Endothelial cell of umbilical vein (primary cell): ENCODE results near the gene MAGEB4. TPM values are rescaled to one million over a fixed set of nuclear protein-coding genes. Genes with fewer than 3 reads are reported as not detected.

Experiments used
- BruUV-seq: library from RNA; stranded (reverse); fragments of 400-500 nt; replicated peaks from 2 replicates; lab custom pipeline; 2021; lab: Mats Ljungman, UMichigan
- CTCF ChIA-PET: fragments of 300-600, 350-600 bp; sonication (Branson Sonifier 250); formaldehyde crosslinking; loops from one replicate; lab custom pipeline; 2021; ENCODE audit warnings: antibody characterized with exemption, inconsistent platforms; lab: Charles Lee
- POLR2A ChIA-PET: fragments of 300-600, 350-600 bp; sonication (Branson Sonifier 250); formaldehyde crosslinking; loops from one replicate; lab custom pipeline; 2021; ENCODE audit warnings: antibody characterized with exemption, inconsistent platforms; lab: Charles Lee
- DNase-seq: peaks from one replicate; pipeline ENCODE4 v3.0.0-alpha.2; 2011; ENCODE audit warnings: low read depth, low spot score
- FAIRE-seq: peaks from 2 replicates; lab custom pipeline; 2011; peaks lifted over from hg19 to GRCh38; lab: Jason Lieb, UNC
- H2AFZ ChIP-seq: 2 replicates; pipeline ENCODE4 v1.6.0; 2012; ENCODE audit warnings: low read depth, low read length, control low read depth, inconsistent platforms
- H3K27ac ChIP-seq: 2 replicates; pipeline ENCODE4 v1.5.1; 2011; ENCODE audit warnings: low read depth, mild to moderate bottlenecking, control low read depth, low read length, moderate library complexity; ENCODE audit not compliant: insufficient read depth
- H3K27me3 ChIP-seq, 2 experiments: 2 replicates each; pipeline versions ENCODE4 v1.6.0 to v1.6.1; 2011; ENCODE audit warnings: low read length in 2 of 2, mixed read lengths in 1 of 2; ENCODE audit not compliant: control insufficient read depth in 2 of 2, insufficient read depth in 2 of 2
- H3K36me3 ChIP-seq, 2 experiments: 2 replicates in 1 of 2; 3 replicates in 1 of 2; pipeline ENCODE4 v1.5.1; 2011; ENCODE audit warnings: low read length in 2 of 2, mild to moderate bottlenecking in 1 of 2, moderate library complexity in 1 of 2; ENCODE audit not compliant: control insufficient read depth in 2 of 2, insufficient read depth in 2 of 2; ENCODE audit errors: extremely low read depth in 1 of 2
- H3K4me1 ChIP-seq: 3 replicates; pipeline ENCODE4 v1.5.1; 2011; ENCODE audit warnings: mild to moderate bottlenecking, low read length; ENCODE audit not compliant: control insufficient read depth, insufficient read depth; ENCODE audit errors: extremely low read depth
- H3K4me2 ChIP-seq: 2 replicates; pipeline ENCODE4 v1.6.1; 2011; ENCODE audit warnings: low read length, control low read depth, mixed read lengths; ENCODE audit not compliant: insufficient read depth
- H3K4me3 ChIP-seq, 3 experiments: fragments of 200-600 bp in 1 of 3; sonication (generic), shearing (Covaris generic) in 1 of 3; replicated peaks in 1 of 3; 2 replicates each; pipeline ENCODE4 v1.5.1; 2011 to 2016; ENCODE audit warnings: control low read depth in 3 of 3, low read length in 3 of 3, mild to moderate bottlenecking in 2 of 3, inconsistent platforms in 1 of 3, low read depth in 1 of 3, moderate library complexity in 1 of 3; ENCODE audit not compliant: insufficient read depth in 1 of 3
- H3K79me2 ChIP-seq: 2 replicates; pipeline ENCODE4 v1.6.0; 2012; ENCODE audit warnings: low read length, inconsistent platforms; ENCODE audit not compliant: control insufficient read depth, insufficient read depth
- H3K9ac ChIP-seq: replicated peaks from 2 replicates; pipeline ENCODE3; 2011; ENCODE audit warnings: low read length, control low read depth; ENCODE audit not compliant: insufficient read depth; ENCODE audit errors: extremely low read depth
- H3K9me1 ChIP-seq: replicated peaks from 3 replicates; pipeline ENCODE4 v1.6.0; 2011; ENCODE audit warnings: mild to moderate bottlenecking, low read length; ENCODE audit not compliant: control insufficient read depth, insufficient read depth; ENCODE audit errors: extremely low read depth
- H3K9me3 ChIP-seq: replicated peaks from 2 replicates; pipeline ENCODE4 v1.5.1; 2012; ENCODE audit warnings: low read length, inconsistent platforms; ENCODE audit not compliant: control insufficient read depth, insufficient read depth
- H4K20me1 ChIP-seq: replicated peaks from 2 replicates; pipeline ENCODE3; 2011; ENCODE audit warnings: mild to moderate bottlenecking, low read length; ENCODE audit not compliant: control insufficient read depth, insufficient read depth; ENCODE audit errors: extremely low read depth
- EZH2 ChIP-seq: IDR thresholded peaks from 2 replicates; pipeline ENCODE4 v1.6.1; 2012; ENCODE audit warnings: borderline replicate concordance, low read depth, mild to moderate bottlenecking, moderate library complexity, low read length, inconsistent platforms; ENCODE audit not compliant: severe bottlenecking
- FOS ChIP-seq: IDR thresholded peaks from 2 replicates; pipeline ENCODE4 v1.6.1; 2011; ENCODE audit warnings: mild to moderate bottlenecking, low read length, moderate library complexity, borderline replicate concordance; ENCODE audit not compliant: insufficient read depth
- GATA2 ChIP-seq: IDR thresholded peaks from 2 replicates; pipeline ENCODE4 v1.7.0; 2011; ENCODE audit warnings: low read depth, mild to moderate bottlenecking, moderate library complexity, mixed read lengths, low read length; ENCODE audit not compliant: insufficient read length, insufficient read depth
- JUN ChIP-seq: IDR thresholded peaks from 2 replicates; pipeline ENCODE4 v1.6.1; 2011; ENCODE audit warnings: borderline replicate concordance, low read depth; ENCODE audit not compliant: insufficient read length, insufficient read depth
- MAX ChIP-seq: IDR thresholded peaks from 2 replicates; pipeline ENCODE4 v1.6.1; 2011; ENCODE audit not compliant: insufficient read depth, insufficient read length
- MYC ChIP-seq: IDR thresholded peaks from one replicate; pipeline ENCODE4 v1.6.1; 2011; ENCODE audit warnings: mild to moderate bottlenecking, low read depth, low read length
- POLR2A ChIP-seq: IDR thresholded peaks from 2 replicates; pipeline ENCODE4 v1.6.1; 2012; ENCODE audit warnings: low read depth, mild to moderate bottlenecking, control low read depth, low read length
- POLR2AphosphoS5 ChIP-seq: IDR thresholded peaks from 2 replicates; pipeline ENCODE4 v1.6.1; 2012; ENCODE audit warnings: low read depth, mild to moderate bottlenecking, control low read depth, low read length, moderate library complexity; ENCODE audit not compliant: insufficient read depth
- dilution Hi-C: fragments of 300-500 bp; cut with MboI; formaldehyde crosslinking; loops from one replicate; pipeline ENCODE4 v1.15.0; 2019; ENCODE audit warnings: low sequenced_read_pairs; ENCODE audit not compliant: extremely low pct_ligation_motif_present
- intact Hi-C: fragments of 100-400 bp; cut with micrococcal nuclease; formaldehyde crosslinking; loops from one replicate; pipeline ENCODE4 v1.10.0; 2022
- polyA plus RNA-seq, 4 experiments: library from polyadenylated mRNA; depleted of rRNA in 3 of 4; stranded (reverse) in 3 of 4; unstranded in 1 of 4; fragments of >200 nt; gene quantifications; 2 replicates each; pipeline versions ENCODE4 v1.2.1 to v1.2.3, GENCODE V29; 2011 to 2012; ENCODE audit warnings: missing spikeins in 1 of 4
- total RNA-seq: library from RNA; stranded (reverse); gene quantifications from 2 replicates; pipeline ENCODE4 v1.2.3, GENCODE V29; 2021
- TF ChIP-seq, protein P1 (sequence below), 2 donors: IDR thresholded peaks; 1 replicate in 1 of 2; 2 replicates in 1 of 2; pipeline ENCODE4 v1.5.1; 2011; ENCODE audit warnings: low read length in 2 of 2, mild to moderate bottlenecking in 2 of 2, moderate library complexity in 2 of 2, control low read depth in 1 of 2, inconsistent platforms in 1 of 2, low read depth in 1 of 2; ENCODE audit not compliant: insufficient read depth in 1 of 2; ENCODE audit errors: extremely low read depth in 1 of 2

Gene MAGEB4
- total and polyA plus RNA-seq, 2 donors (not counting 3 experiments of a cell fraction or from before 2014, with no cell fraction given), result not detected

DNA sequence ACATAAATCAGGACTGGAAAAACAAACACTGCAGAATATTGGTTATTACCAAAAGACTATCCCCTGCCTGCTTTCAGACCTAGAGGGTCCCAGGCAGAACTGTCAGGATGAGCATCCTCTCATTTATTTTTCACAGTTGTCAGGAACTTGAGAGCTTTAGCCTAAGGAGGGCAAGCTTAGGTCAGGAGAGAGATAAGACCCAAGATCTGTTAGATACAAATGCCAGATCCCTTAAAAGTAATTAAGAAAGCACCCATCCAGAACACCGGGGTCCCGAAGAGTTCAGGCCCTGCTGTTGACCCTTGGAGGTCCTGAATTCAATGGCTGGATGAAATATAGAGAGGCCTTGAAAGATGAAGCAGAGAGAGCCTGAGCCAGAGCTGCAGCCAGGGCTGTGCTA, 17.3 kb upstream of the MAGEB4 start:
- POLR2A ChIA-PET, result no interaction called here
- no peaks in the 10 kb centered on the region for H3K27me3 ChIP-seq
- CTCF ChIA-PET, result interaction anchor here (0.9 kb wide), 1 partner anchor 28 kb away, joined by 3 read pairs; no protein-coding TSS in a partner anchor
- intact Hi-C loops (no loop called here), dilution Hi-C loops (no loop called here)
- no peak for DNase-seq
- H4K20me1 ChIP-seq, result no peaks in the 10 kb centered on the region
- no peak for FAIRE-seq
- no peaks in the 10 kb centered on the region for H3K9me3 ChIP-seq
- no peaks in the 10 kb centered on the region for H3K36me3 ChIP-seq
- H3K79me2 ChIP-seq, result no peaks in the 10 kb centered on the region
- no peak overlapping the region for H2AFZ ChIP-seq
- no peak for TF ChIP-seq POLR2AphosphoS5
- no peak for TF ChIP-seq MYC
- TF ChIP-seq, protein P1, sequence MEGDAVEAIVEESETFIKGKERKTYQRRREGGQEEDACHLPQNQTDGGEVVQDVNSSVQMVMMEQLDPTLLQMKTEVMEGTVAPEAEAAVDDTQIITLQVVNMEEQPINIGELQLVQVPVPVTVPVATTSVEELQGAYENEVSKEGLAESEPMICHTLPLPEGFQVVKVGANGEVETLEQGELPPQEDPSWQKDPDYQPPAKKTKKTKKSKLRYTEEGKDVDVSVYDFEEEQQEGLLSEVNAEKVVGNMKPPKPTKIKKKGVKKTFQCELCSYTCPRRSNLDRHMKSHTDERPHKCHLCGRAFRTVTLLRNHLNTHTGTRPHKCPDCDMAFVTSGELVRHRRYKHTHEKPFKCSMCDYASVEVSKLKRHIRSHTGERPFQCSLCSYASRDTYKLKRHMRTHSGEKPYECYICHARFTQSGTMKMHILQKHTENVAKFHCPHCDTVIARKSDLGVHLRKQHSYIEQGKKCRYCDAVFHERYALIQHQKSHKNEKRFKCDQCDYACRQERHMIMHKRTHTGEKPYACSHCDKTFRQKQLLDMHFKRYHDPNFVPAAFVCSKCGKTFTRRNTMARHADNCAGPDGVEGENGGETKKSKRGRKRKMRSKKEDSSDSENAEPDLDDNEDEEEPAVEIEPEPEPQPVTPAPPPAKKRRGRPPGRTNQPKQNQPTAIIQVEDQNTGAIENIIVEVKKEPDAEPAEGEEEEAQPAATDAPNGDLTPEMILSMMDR (IDR thresholded peaks at IDR 0.05; ENCODE audit: extremely low read depth in 1 of 2, insufficient read depth in 1 of 2, low read depth in 1 of 2, low read length in 2 of 2), result no peak
- no peak for TF ChIP-seq GATA2
- TF ChIP-seq MAX, result no peak
- TF ChIP-seq POLR2A, result no peak
- TF ChIP-seq FOS, result no peak
- TF ChIP-seq JUN, result no peak
- TF ChIP-seq EZH2, result no peak
- no TSS peak for BruUV-seq
- no peak overlapping the region for H3K9ac ChIP-seq
- no peaks in the 10 kb centered on the region for H3K4me1 ChIP-seq
- no peaks in the 10 kb centered on the region for H3K9me1 ChIP-seq
- no peak overlapping the region for H3K4me2 ChIP-seq
- H3K27ac ChIP-seq, result no peak overlapping the region
- no peak overlapping the region for H3K4me3 ChIP-seq
